GM19193 (cell line): ENCODE measurements around the gene PRTN3.

Experiments used
- POLR2A ChIP-seq: IDR thresholded peaks from 4 replicates; pipeline ENCODE4 v1.6.1; 2011; ENCODE audit not compliant: insufficient read depth, insufficient read length; ENCODE audit errors: extremely low read depth

Gene PRTN3

DNA sequence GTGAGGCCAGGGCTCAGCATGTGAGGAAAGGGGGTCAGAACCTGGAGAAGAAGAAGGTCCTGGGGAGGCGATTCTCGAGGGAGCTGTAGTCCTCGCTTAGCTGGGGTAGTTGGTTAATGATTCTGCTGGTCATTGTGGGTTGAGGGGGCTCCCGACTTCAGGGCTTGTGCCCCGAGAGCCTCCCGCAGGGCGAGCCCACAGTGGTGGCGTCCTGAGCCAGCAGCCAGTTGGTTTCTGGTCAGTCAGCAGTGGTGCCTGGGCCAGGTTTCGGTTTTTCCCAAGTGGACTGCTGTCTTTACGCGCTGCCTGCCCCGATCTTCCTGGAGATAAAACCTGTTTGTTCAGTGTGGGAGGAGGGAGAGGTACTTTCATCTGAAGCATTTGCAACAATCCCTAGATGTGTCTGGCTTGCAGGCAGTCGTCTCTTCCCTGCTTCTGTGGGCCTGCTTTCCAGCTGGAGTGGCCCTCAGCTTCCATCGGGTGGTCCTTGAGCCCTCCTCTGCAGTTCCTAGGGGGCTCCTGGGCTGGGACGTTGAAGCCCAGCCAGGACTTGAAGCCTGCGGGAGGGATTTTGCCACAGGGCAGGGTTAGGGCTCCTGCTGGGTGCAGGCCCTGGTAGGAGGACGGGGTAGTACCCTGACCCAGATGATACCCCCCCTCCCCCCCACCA lies 40.3 kb upstream of the PRTN3 start:
- no peak for TF ChIP-seq POLR2A

DNA sequence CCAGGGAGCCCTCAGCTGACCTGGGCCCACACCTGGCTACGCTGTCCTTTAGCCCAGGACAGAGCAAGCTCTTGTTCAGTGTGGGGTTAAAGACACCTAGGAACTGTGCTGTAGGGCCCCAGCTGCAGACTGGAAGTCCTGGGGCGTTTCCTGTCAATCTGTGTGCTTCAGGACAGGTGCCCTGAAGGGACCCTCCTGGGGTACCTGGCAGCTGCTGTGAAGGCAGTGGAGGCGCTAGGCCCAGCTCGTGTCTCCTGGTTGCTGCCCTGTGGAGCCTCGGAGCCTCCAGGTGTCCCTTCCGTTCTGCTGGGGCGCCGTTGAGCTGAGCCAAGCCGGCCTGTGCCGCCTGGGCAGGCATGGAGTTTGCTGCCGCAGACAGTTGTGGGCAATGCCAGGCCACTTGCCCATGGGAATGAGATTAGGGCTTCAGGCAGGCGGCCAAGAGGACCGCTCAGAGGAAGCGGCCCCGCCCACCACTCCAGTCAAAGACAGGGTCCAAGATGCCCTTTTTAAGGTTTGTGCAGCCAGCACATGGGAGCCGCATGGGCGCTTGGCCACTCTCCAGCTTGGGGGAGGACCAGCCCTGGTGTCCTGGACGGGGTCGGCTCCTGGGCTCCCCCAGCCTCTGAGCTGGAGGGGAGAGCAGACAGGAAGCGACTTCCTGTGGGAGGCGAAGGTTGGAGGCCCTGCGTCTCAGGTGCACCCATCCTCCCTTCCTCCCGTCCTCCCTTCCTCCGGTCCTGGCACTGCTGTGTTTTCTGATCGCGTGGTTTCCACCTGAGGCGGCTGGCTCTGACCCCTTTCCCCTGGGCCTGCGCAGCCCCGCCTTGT lies 39.6 kb upstream of the PRTN3 start:
- TF ChIP-seq POLR2A: no peak

DNA sequence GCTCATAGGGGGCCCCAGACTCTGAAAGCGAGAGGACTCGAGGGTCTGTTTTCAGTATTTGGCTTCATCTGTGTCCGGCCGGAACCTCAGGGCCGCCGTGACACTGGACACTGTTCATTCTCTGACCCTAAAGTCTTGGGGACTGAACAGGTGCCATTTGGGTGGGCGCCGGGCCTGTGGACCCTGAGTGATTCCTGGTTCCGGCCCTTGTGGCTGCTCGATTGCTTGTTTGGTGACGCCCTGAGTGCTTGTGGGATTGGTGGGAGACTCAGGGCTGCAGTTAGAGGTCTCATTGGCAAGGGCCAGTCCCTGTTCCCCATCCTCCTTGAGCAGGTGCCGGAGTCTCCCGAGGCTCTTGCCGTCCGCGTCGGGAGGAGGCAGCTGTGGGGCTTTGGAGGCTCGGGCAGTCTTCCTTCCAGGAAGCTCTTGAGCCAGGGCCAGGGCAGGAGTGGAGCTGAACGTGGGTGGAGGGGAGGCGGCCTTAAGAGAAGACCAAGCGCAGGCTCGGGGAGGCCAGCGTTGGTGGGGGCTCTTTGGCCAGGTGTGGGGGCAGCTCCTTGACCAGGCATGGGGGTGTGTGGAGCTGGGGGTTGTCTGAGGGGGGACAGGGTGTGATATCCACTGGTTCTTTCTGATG lies 38.8 kb upstream of the PRTN3 start:
- TF ChIP-seq POLR2A: no peak

- TF ChIP-seq POLR2A: no peak
Measured at GRCh38 chr19:802498-803098, 38.2 kb upstream of the PRTN3 start.

GRCh38 chr19:803099-803561 lies 37.7 kb upstream of the PRTN3 start:
- TF ChIP-seq POLR2A: peak; percentile 1

DNA sequence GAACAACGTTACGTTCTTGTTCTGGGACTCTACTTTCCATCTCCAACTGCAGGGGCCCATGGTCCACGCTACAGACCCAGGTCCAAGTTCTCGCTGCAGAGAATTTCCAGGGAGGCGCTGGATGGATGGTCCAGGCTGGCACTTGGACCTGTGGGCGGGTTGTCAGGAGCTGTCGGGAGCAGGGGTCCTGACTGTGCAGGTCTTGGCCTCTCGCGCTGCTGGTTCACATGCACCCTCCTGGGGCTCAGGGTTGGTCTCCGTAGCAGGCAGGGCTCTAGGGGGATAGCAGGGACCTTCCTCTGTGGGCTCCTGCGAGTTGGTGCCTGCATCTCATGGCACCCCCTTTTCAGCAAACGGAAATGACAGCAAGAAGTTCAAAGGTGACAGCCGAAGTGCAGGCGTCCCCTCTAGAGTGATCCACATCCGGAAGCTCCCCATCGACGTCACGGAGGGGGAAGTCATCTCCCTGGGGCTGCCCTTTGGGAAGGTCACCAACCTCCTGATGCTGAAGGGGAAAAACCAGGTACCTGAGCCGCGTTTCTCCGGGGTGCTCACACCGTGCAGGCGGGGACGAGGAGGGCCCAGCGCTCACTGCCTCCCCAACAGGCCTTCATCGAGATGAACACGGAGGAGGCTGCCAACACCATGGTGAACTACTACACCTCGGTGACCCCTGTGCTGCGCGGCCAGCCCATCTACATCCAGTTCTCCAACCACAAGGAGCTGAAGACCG lies 36.9 kb upstream of the PRTN3 start:
- no peak for TF ChIP-seq POLR2A

GRCh38 chr19:804419-805165 lies 36.2 kb upstream of the PRTN3 start:
- no peak for TF ChIP-seq POLR2A

GRCh38 chr19:805166-805551 lies 35.6 kb upstream of the PRTN3 start:
- TF ChIP-seq POLR2A: no peak

DNA sequence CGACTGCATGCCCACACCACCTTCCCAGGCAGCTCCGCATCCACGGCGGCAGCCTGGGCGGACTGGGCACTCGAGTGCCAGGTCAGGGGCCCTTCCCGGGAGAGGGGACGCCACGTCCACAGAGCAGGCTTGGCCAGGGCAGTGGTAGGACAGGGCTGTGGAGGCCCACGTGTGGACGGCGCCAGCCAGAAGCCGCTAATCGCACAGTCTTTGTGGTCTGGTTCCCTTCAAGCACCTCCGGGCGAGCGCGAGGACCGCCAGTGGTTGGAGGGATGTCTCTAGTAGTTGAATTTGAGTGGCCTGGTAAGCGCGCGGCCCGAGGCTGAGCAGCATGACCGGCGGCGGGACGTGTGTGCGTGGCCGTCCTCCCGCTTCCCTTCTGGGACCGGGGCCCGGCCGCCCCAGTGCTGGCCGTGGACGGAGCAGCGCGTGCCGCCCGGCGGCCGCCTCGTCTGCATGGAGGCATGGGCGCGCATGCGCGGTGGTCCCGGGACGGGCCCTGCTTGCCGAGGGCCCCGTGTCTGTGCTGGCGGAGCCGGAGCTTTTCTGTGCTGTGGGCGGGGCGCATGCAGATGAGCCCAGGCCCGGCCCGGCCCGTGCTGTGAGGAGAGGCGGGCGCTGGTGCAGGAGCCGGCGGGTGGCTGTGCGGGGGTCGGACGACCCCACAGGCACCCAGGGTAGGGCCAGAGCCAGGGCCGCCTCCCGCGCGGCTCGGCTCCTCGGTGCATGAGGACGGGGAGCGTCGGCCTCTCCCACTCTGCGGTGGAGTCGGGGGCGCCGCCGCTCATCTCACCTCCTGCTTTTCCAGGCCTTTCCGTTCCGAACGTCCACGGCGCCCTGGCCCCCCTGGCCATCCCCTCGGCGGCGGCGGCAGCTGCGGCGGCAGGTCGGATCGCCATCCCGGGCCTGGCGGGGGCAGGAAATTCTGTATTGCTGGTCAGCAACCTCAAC lies 34.9 kb upstream of the PRTN3 start:
- no peak for TF ChIP-seq POLR2A

- TF ChIP-seq POLR2A: no peak
Measured at GRCh38 chr19:806815-807421, 33.9 kb upstream of the PRTN3 start.

GRCh38 chr19:807627-808422 lies 33.0 kb upstream of the PRTN3 start:
- TF ChIP-seq POLR2A: no peak

DNA sequence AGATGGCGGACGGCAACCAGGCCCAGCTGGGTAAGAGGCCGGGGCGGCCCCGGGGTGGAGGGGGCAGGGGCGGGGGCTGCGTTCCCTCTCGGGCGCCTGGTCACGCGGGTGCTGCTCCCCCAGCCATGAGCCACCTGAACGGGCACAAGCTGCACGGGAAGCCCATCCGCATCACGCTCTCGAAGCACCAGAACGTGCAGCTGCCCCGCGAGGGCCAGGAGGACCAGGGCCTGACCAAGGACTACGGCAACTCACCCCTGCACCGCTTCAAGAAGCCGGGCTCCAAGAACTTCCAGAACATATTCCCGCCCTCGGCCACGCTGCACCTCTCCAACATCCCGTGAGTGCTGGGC lies 32.4 kb upstream of the PRTN3 start:
- peak; percentile 21 for TF ChIP-seq POLR2A
